BLaER1 treated with 17β-estradiol and CSF1 and Interleukin-3, amounts not matched to agents 10 nM and 100 nM (cell line): ENCODE results near the gene RPS6KC1.

Experiments
- H3K27ac ChIP-seq, 11 experiments: shearing (Covaris generic); formaldehyde crosslinking; 2 replicates each; pipeline ENCODE4 v1.8.1; 2022
- H3K27me3 ChIP-seq, 11 experiments: shearing (Covaris generic); formaldehyde crosslinking; 2 replicates each; pipeline ENCODE4 v1.8.1; 2022
- H3K36me3 ChIP-seq, 11 experiments: shearing (Covaris generic); formaldehyde crosslinking; 2 replicates each; pipeline ENCODE4 v1.8.1; 2022
- H3K4me1 ChIP-seq, 10 experiments: shearing (Covaris generic); formaldehyde crosslinking; 2 replicates each; pipeline ENCODE4 v1.8.1; 2022
- H3K4me2 ChIP-seq, 11 experiments: shearing (Covaris generic); formaldehyde crosslinking; 2 replicates each; pipeline ENCODE4 v1.8.1; 2022
- H3K4me3 ChIP-seq, 10 experiments: shearing (Covaris generic); formaldehyde crosslinking; 2 replicates each; pipeline ENCODE4 v1.8.1; 2022
- H3K9ac ChIP-seq, 11 experiments: shearing (Covaris generic); formaldehyde crosslinking; 2 replicates each; pipeline ENCODE4 v1.8.1; 2022
- H3K9me3 ChIP-seq, 11 experiments: shearing (Covaris generic); formaldehyde crosslinking; replicated peaks in 1 of 11; 2 replicates each; pipeline ENCODE4 v1.8.1; 2022
- H4K20me1 ChIP-seq, 11 experiments: shearing (Covaris generic); formaldehyde crosslinking; 2 replicates each; pipeline ENCODE4 v1.8.1; 2022
- Cebpa-rat ChIP-seq, 11 experiments: shearing (Covaris generic); IDR thresholded peaks; 2 replicates each; pipeline ENCODE4 v1.8.1; 2022

The RPS6KC1 gene

GRCh38 chr1:213166852-213167251 is 115.8 kb downstream of the RPS6KC1 start:
- no peak overlapping the region for H3K4me2 ChIP-seq
- no peak overlapping the region for H3K4me3 ChIP-seq
- TF ChIP-seq Cebpa-rat (IDR thresholded peaks at IDR 0.05), result no peak
- H3K9ac ChIP-seq, result no peak overlapping the region
- no peak overlapping the region for H3K27ac ChIP-seq
- H3K9me3 ChIP-seq, result no peaks in the 10 kb centered on the region
- peaks cover 0 to 11% (median 6%) of the 10 kb centered on the region in 10 experiments; a peak in 10 of 20 replicates for H3K4me1 ChIP-seq
- H3K36me3 ChIP-seq, result peaks cover 0 to 41% (median 0%) of the 10 kb centered on the region in 11 experiments; a peak in 5 of 22 replicates
- H4K20me1 ChIP-seq, result no peaks in the 10 kb centered on the region
- H3K27me3 ChIP-seq, result no peaks in the 10 kb centered on the region

- H3K9ac ChIP-seq, result no peak overlapping the region
- peaks cover 0 to 79% (median 8%) of the 10 kb centered on the region in 11 experiments; a peak in 9 of 22 replicates for H3K36me3 ChIP-seq
- no peak for TF ChIP-seq Cebpa-rat (IDR thresholded peaks at IDR 0.05)
Observed at GRCh38 chr1:213171711-213172110, 120.7 kb downstream of the RPS6KC1 start.

GRCh38 chr1:213176341-213176740 is 125.3 kb downstream of the RPS6KC1 start:
- Histone ChIP-seq H3K9ac (no peak overlapping the region), H3K4me3 (no peak overlapping the region), H3K4me2 (no peak overlapping the region), H4K20me1 (no peaks in the 10 kb centered on the region), H3K27me3 (no peaks in the 10 kb centered on the region), H3K36me3 (peaks cover 0 to 97% (median 8%) of the 10 kb centered on the region in 11 experiments; a peak in 10 of 22 replicates), H3K27ac (no peak overlapping the region), H3K4me1 (no peaks in the 10 kb centered on the region), H3K9me3 (no peaks in the 10 kb centered on the region)
- no peak for TF ChIP-seq Cebpa-rat (IDR thresholded peaks at IDR 0.05)

More at GRCh38 chr1:213171711-213172110, 120.7 kb downstream of the RPS6KC1 start:
- no peaks in the 10 kb centered on the region for H3K4me1 ChIP-seq
- no peaks in the 10 kb centered on the region for H3K27me3 ChIP-seq
- H4K20me1 ChIP-seq, result no peaks in the 10 kb centered on the region
- H3K4me2 ChIP-seq, result no peak overlapping the region
- no peak overlapping the region for H3K4me3 ChIP-seq
- no peaks in the 10 kb centered on the region for H3K9me3 ChIP-seq
- no peak overlapping the region for H3K27ac ChIP-seq

GRCh38 chr1:213179784-213180183 is 128.7 kb downstream of the RPS6KC1 start:
- H3K36me3 ChIP-seq, result peaks cover 0 to 77% (median 0%) of the 10 kb centered on the region in 11 experiments; a peak in 10 of 22 replicates
- H3K9ac ChIP-seq, result no peak overlapping the region
- no peak overlapping the region for H3K4me3 ChIP-seq
- no peaks in the 10 kb centered on the region for H3K4me1 ChIP-seq
- TF ChIP-seq Cebpa-rat (IDR thresholded peaks at IDR 0.05), result no peak
- H3K27ac ChIP-seq, result no peak overlapping the region
- H3K9me3 ChIP-seq, result peaks cover 0 to 3% (median 1%) of the 10 kb centered on the region in 11 experiments; a peak in 9 of 22 replicates
- H4K20me1 ChIP-seq, result no peaks in the 10 kb centered on the region
- no peaks in the 10 kb centered on the region for H3K27me3 ChIP-seq
- no peak overlapping the region for H3K4me2 ChIP-seq

GRCh38 chr1:213180833-213181232 is 129.8 kb downstream of the RPS6KC1 start:
- Histone ChIP-seq H3K27me3 (no peaks in the 10 kb centered on the region), H3K4me3 (no peak overlapping the region), H3K4me2 (no peak overlapping the region), H3K9ac (no peak overlapping the region), H4K20me1 (no peaks in the 10 kb centered on the region), H3K9me3 (peaks cover 8 to 13% (median 12%) of the 10 kb centered on the region in 11 experiments), H3K36me3 (peaks cover 0 to 77% (median 6%) of the 10 kb centered on the region in 11 experiments; a peak in 12 of 22 replicates), H3K27ac (no peak overlapping the region), H3K4me1 (no peaks in the 10 kb centered on the region)
- TF ChIP-seq Cebpa-rat (IDR thresholded peaks at IDR 0.05), result no peak

- no peaks in the 10 kb centered on the region for H4K20me1 ChIP-seq
- H3K9ac ChIP-seq, result no peak overlapping the region
- no peak overlapping the region for H3K27ac ChIP-seq
- TF ChIP-seq Cebpa-rat (IDR thresholded peaks at IDR 0.05), result no peak
- no peak overlapping the region for H3K4me3 ChIP-seq
- H3K36me3 ChIP-seq, result peaks cover 0 to 77% (median 13%) of the 10 kb centered on the region in 11 experiments; a peak in 13 of 22 replicates
- H3K9me3 ChIP-seq, result peaks cover 23 to 29% (median 26%) of the 10 kb centered on the region in 11 experiments
- H3K27me3 ChIP-seq, result no peaks in the 10 kb centered on the region
- no peaks in the 10 kb centered on the region for H3K4me1 ChIP-seq
- H3K4me2 ChIP-seq, result no peak overlapping the region
Observed at GRCh38 chr1:213183036-213183672, 132.1 kb downstream of the RPS6KC1 start.

GRCh38 chr1:213186168-213186567 is 135.1 kb downstream of the RPS6KC1 start:
- Histone ChIP-seq H3K36me3 (peaks cover 0 to 77% (median 13%) of the 10 kb centered on the region in 11 experiments; a peak in 13 of 22 replicates), H3K27ac (no peak overlapping the region), H3K9ac (no peak overlapping the region), H3K4me2 (no peak overlapping the region), H3K9me3 (peaks cover 37 to 51% (median 41%) of the 10 kb centered on the region in 11 experiments), H3K27me3 (no peaks in the 10 kb centered on the region), H3K4me1 (no peaks in the 10 kb centered on the region), H3K4me3 (no peak overlapping the region), H4K20me1 (no peaks in the 10 kb centered on the region)
- no peak for TF ChIP-seq Cebpa-rat (IDR thresholded peaks at IDR 0.05)

- H3K4me2 ChIP-seq, result no peak overlapping the region
- H3K27ac ChIP-seq, result no peak overlapping the region
- H3K4me1 ChIP-seq, result no peaks in the 10 kb centered on the region
- no peak overlapping the region for H3K4me3 ChIP-seq
- H3K9ac ChIP-seq, result no peak overlapping the region
- peaks cover 16 to 35% (median 23%) of the 10 kb centered on the region in 11 experiments for H3K9me3 ChIP-seq
- no peaks in the 10 kb centered on the region for H4K20me1 ChIP-seq
- no peaks in the 10 kb centered on the region for H3K27me3 ChIP-seq
- TF ChIP-seq Cebpa-rat (IDR thresholded peaks at IDR 0.05), result no peak
- H3K36me3 ChIP-seq, result peaks cover 0 to 95% (median under 1%) of the 10 kb centered on the region in 11 experiments; a peak in 11 of 22 replicates
Observed at GRCh38 chr1:213192026-213192425, 141.0 kb downstream of the RPS6KC1 start.

- Histone ChIP-seq H3K36me3 (peaks cover 3 to 96% (median 17%) of the 10 kb centered on the region in 11 experiments; a peak in 15 of 22 replicates), H3K9me3 (peaks cover 30 to 49% (median 42%) of the 10 kb centered on the region in 11 experiments; a peak in 21 of 22 replicates), H3K4me2 (no peak overlapping the region), H3K27ac (no peak overlapping the region), H3K9ac (no peak overlapping the region), H3K27me3 (no peaks in the 10 kb centered on the region), H3K4me3 (no peak overlapping the region), H4K20me1 (no peaks in the 10 kb centered on the region), H3K4me1 (no peaks in the 10 kb centered on the region)
- TF ChIP-seq Cebpa-rat (IDR thresholded peaks at IDR 0.05), result no peak
Observed at GRCh38 chr1:213194383-213194782, 143.3 kb downstream of the RPS6KC1 start.
